HK-2 (cell line): ENCODE data around the gene B3GLCT.

Experiments used
- DNase-seq: peaks from one replicate; pipeline ENCODE4 v3.0.0-alpha.2; 2018; ENCODE audit not compliant: unreplicated experiment

Gene B3GLCT

GRCh38 chr13:31350560-31350959 lies 150.8 kb downstream of the B3GLCT start:
- DNase-seq = no peak

GRCh38 chr13:31351376-31351775 lies 151.6 kb downstream of the B3GLCT start:
- DNase-seq = no peak

GRCh38 chr13:31352467-31352866 lies 152.7 kb downstream of the B3GLCT start:
- DNase-seq = no peak

GRCh38 chr13:31355001-31355400 lies 155.2 kb downstream of the B3GLCT start:
- no peak for DNase-seq

GRCh38 chr13:31356991-31357390 lies 157.2 kb downstream of the B3GLCT start:
- DNase-seq = no peak

- no peak for DNase-seq
Measured at GRCh38 chr13:31357581-31357980, 157.8 kb downstream of the B3GLCT start.

GRCh38 chr13:31361673-31362072 lies 161.9 kb downstream of the B3GLCT start:
- no peak for DNase-seq

GRCh38 chr13:31365630-31366029 lies 165.9 kb downstream of the B3GLCT start:
- DNase-seq = no peak

GRCh38 chr13:31367410-31367809 lies 167.6 kb downstream of the B3GLCT start:
- no peak for DNase-seq

GRCh38 chr13:31369213-31369612 lies 169.4 kb downstream of the B3GLCT start:
- DNase-seq = no peak

GRCh38 chr13:31372454-31372853 lies 172.7 kb downstream of the B3GLCT start:
- DNase-seq = no peak

GRCh38 chr13:31374682-31375081 lies 174.9 kb downstream of the B3GLCT start:
- no peak for DNase-seq

GRCh38 chr13:31377946-31378345 lies 178.2 kb downstream of the B3GLCT start:
- no peak for DNase-seq

- DNase-seq = no peak
Measured at GRCh38 chr13:31380715-31381114, 180.9 kb downstream of the B3GLCT start.
